HepG2 (cell line): Measurements from ENCODE around the gene OPN1SW. TPM values are rescaled to one million over a fixed set of nuclear protein-coding genes. Genes with fewer than 3 reads are reported as not detected.

Experiments
- ATAC-seq: fragments of 200-7000 bp; cut with Tn5 transposase; 3 replicates; pipeline ENCODE4 v1.9.1; 2020; ENCODE audit warnings: mild to moderate bottlenecking, moderate library complexity
- BruUV-seq: library from RNA; stranded (reverse); fragments of 400-500 nt; replicated peaks from 2 replicates; lab custom pipeline; 2021; lab: Mats Ljungman, UMichigan
- CTCF ChIA-PET: fragments of 300-600 bp; formaldehyde crosslinking; extraction: SDS; loops from one replicate; lab custom pipeline; 2021; ENCODE audit warnings: low total read pairs, inconsistent platforms, low intra/inter-chr PET ratio; lab: Yijun Ruan, JAX
- POLR2A ChIA-PET: fragments of 350-600 bp; sonication (Branson Sonifier 250); formaldehyde crosslinking; loops from one replicate; lab custom pipeline; 2020; ENCODE audit warnings: antibody characterized with exemption, inconsistent platforms; lab: Yijun Ruan, JAX
- DNase-seq: peaks from one replicate; pipeline ENCODE4 v3.0.0-alpha.2; 2015; ENCODE audit warnings: low spot score
- FAIRE-seq: peaks from 3 replicates; lab custom pipeline; 2011; peaks lifted over from hg19 to GRCh38; lab: Jason Lieb, UNC
- H2AFZ ChIP-seq: one replicate; pipeline ENCODE4 v1.6.1; 2011; ENCODE audit warnings: low read length, inconsistent platforms
- H3K27ac ChIP-seq: fragments of 300-600 bp; 3 replicates; pipeline ENCODE4 v1.8.0; 2011; ENCODE audit warnings: mixed run types, mild to moderate bottlenecking, mixed read lengths, low read length, inconsistent platforms; ENCODE audit not compliant: insufficient read depth; ENCODE audit errors: extremely low read length
- H3K27me3 ChIP-seq, 2 experiments: fragments of 200-600 bp in 1 of 2; 2 replicates in 1 of 2; 3 replicates in 1 of 2; pipeline versions ENCODE4 v1.6.0 to v1.8.0; 2011; ENCODE audit warnings: low read length in 2 of 2, mild to moderate bottlenecking in 2 of 2, moderate library complexity in 2 of 2, inconsistent platforms in 1 of 2; ENCODE audit not compliant: insufficient read depth in 2 of 2, control insufficient read depth in 1 of 2
- H3K36me3 ChIP-seq, 2 experiments: fragments of 200-600 bp in 1 of 2; replicated peaks in 1 of 2; 2 replicates in 1 of 2; 3 replicates in 1 of 2; pipeline versions ENCODE4 v1.5.1 to v1.8.0; 2011; ENCODE audit warnings: low read length in 2 of 2, inconsistent platforms in 1 of 2; ENCODE audit not compliant: insufficient read depth in 2 of 2, control insufficient read depth in 1 of 2
- H3K4me1 ChIP-seq: 2 replicates; pipeline ENCODE4 v1.5.1; 2012; ENCODE audit warnings: low read length, inconsistent platforms; ENCODE audit not compliant: insufficient read depth
- H3K4me2 ChIP-seq: 2 replicates; pipeline ENCODE4 v1.6.0; 2011; ENCODE audit warnings: low read depth, low read length, inconsistent platforms
- H3K4me3 ChIP-seq, 3 experiments: fragments of 200-600 bp in 1 of 3; sonication (generic), shearing (Covaris generic) in 1 of 3; replicated peaks in 1 of 3; 2 replicates each; pipeline ENCODE4 v1.5.1; 2011 to 2016; ENCODE audit warnings: low read length in 3 of 3, inconsistent platforms in 2 of 3, low read depth in 2 of 3, mild to moderate bottlenecking in 2 of 3, control low read depth in 1 of 3, mixed read lengths in 1 of 3; ENCODE audit not compliant: insufficient read depth in 1 of 3
- H3K79me2 ChIP-seq: one replicate; pipeline ENCODE4 v1.6.1; 2011; ENCODE audit warnings: low read length, inconsistent platforms; ENCODE audit not compliant: insufficient read depth
- H3K9ac ChIP-seq: 2 replicates; pipeline ENCODE4 v1.6.0; 2011; ENCODE audit warnings: mild to moderate bottlenecking, low read depth, low read length, inconsistent platforms; ENCODE audit not compliant: insufficient read depth
- H3K9me3 ChIP-seq: 2 replicates; pipeline ENCODE4 v1.5.1; 2012; ENCODE audit warnings: mild to moderate bottlenecking, low read length
- H4K20me1 ChIP-seq: 2 replicates; pipeline ENCODE4 v1.6.0; 2011; ENCODE audit warnings: inconsistent platforms, mild to moderate bottlenecking, low read length, moderate library complexity; ENCODE audit not compliant: insufficient read depth
- ATF7 ChIP-seq, 2 experiments: fragments of 450-650 bp in 1 of 2; sonication (generic) in 1 of 2; formaldehyde crosslinking in 1 of 2; IDR thresholded peaks; 2 replicates each; pipeline versions ENCODE4 v1.4.0 to v1.6.1; 2016 to 2020; ENCODE audit warnings: antibody characterized with exemption in 1 of 2, mild to moderate bottlenecking in 1 of 2, missing genetic modification reagents in 1 of 2
- CENPX ChIP-seq: sonication (generic); formaldehyde crosslinking; IDR thresholded peaks from 2 replicates; pipeline ENCODE4 v1.9.0; 2021; ENCODE audit warnings: mild to moderate bottlenecking, missing genetic modification reagents, moderate library complexity
- CHCHD3 ChIP-seq: sonication (generic); formaldehyde crosslinking; IDR thresholded peaks from 2 replicates; pipeline ENCODE4 v1.8.0; 2022; ENCODE audit warnings: mild to moderate bottlenecking, missing genetic modification reagents, moderate library complexity
- CREB1 ChIP-seq, 2 experiments: fragments of 450-650 bp in 1 of 2; IDR thresholded peaks; 2 replicates each; pipeline ENCODE4 v1.6.1; 2016 to 2017; ENCODE audit warnings: control low read depth in 1 of 2, mild to moderate bottlenecking in 1 of 2, missing compliant biosample characterization in 1 of 2, missing genetic modification characterization in 1 of 2
- RORA ChIP-seq: sonication (generic); formaldehyde crosslinking; IDR thresholded peaks from 2 replicates; pipeline ENCODE4 v1.5.0; 2020; ENCODE audit warnings: mild to moderate bottlenecking, missing genetic modification reagents, moderate library complexity
- SAFB2 ChIP-seq: sonication (generic); formaldehyde crosslinking; IDR thresholded peaks from 2 replicates; pipeline ENCODE4 v1.5.1; 2020; ENCODE audit warnings: missing genetic modification reagents, low read depth, mild to moderate bottlenecking, borderline replicate concordance
- WGBS: methylation state at CpG from one replicate; pipeline ENCODE4 v1.1.6; 2017; ENCODE audit warnings: low lambda C conversion rate; 5-methylcytosine and 5-hydroxymethylcytosine counted together
- in situ Hi-C: cut with HindIII; loops from 2 replicates; pipeline ENCODE4 v1.10.0; 2017; ENCODE audit warnings: low pct_unique_long_range_greater_than_20kb; ENCODE audit not compliant: extremely low pct_ligation_motif_present
- intact Hi-C: fragments of 100-400 bp; cut with micrococcal nuclease; formaldehyde crosslinking; loops from one replicate; pipeline ENCODE4 v1.10.0; 2022; ENCODE audit not compliant: unreplicated experiment
- polyA plus RNA-seq, 8 experiments: library from polyadenylated mRNA; depleted of rRNA in 3 of 8; stranded (reverse) in 7 of 8; unstranded in 1 of 8; fragments of >200 nt; fragmentation: Illumina TruSeq in 4 of 8; extraction: Trizol in 4 of 8; gene quantifications; 2 replicates each; pipeline versions ENCODE4 v1.2.1 to v1.2.3, GENCODE V29; 2011 to 2016; ENCODE audit warnings: low read depth in 4 of 8, missing spikeins in 1 of 8, mixed read lengths in 1 of 8; ENCODE audit not compliant: insufficient read depth in 1 of 8
- total RNA-seq, 5 experiments: library from RNA; depleted of rRNA; stranded (reverse); fragments of >200 nt; fragmentation: Illumina TruSeq; extraction: Trizol; gene quantifications; 2 replicates each; pipeline ENCODE4 v1.2.3, GENCODE V29; 2016; ENCODE audit warnings: low read depth in 1 of 5

Gene OPN1SW
- total and polyA plus RNA-seq, 2 of the 13 experiments (the other 11 are each of a cell fraction or from before 2014, with no cell fraction given): not detected

DNA sequence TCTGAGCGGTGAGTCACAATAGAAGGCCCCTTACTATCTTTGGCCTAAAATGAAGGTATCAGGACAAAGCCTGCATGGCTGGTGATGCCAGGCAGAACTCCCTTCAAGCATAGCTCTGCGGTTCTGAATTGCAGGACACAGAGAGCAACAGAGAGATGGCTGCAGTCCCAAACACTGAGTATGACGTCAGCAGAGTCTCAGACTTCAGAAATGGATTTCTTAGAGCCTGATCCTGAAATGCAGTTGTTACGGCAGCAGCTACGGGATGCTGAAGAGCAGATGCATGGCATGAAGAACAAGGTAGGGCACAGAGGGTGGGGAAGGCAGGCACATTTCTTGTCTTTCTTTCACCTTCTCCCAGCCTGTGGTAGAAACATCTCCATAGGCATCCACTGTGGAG is 29.6 kb upstream of the OPN1SW start:
- Histone ChIP-seq H2AFZ (no peak overlapping the region), H3K4me1 (no peaks in the 10 kb centered on the region), H3K9ac (no peak overlapping the region), H3K4me3 (no peak overlapping the region), H3K27me3 (peaks cover 3 to 25% of the 10 kb centered on the region in 2 experiments; a peak in 3 of 5 replicates), H3K36me3 (no peaks in the 10 kb centered on the region), H3K79me2 (no peaks in the 10 kb centered on the region), H3K27ac (no peak overlapping the region), H4K20me1 (no peaks in the 10 kb centered on the region), H3K4me2 (no peak overlapping the region), H3K9me3 (no peaks in the 10 kb centered on the region)
- no TSS peak for BruUV-seq
- ATAC-seq: no peak
- WGBS: 51% methylated on average over 5 of the region's 5 CpGs
- DNase-seq: no peak
- intact Hi-C loops: no loop called here
- in situ Hi-C loops: no loop called here
- FAIRE-seq: no peak
- TF ChIP-seq CENPX (CRISPR knock-in tag): no peak
- peak; percentile 90 for TF ChIP-seq ATF7 (IDR thresholded peaks at IDR 0.05)
- TF ChIP-seq ATF7 (CRISPR knock-in tag; IDR thresholded peaks at IDR 0.05): no peak
- TF ChIP-seq CREB1 (IDR thresholded peaks at IDR 0.05): peak; percentile 91
- TF ChIP-seq CREB1 (CRISPR knock-in tag; IDR thresholded peaks at IDR 0.05): no peak
- CTCF ChIA-PET: no interaction called here
- POLR2A ChIA-PET: no interaction called here

DNA sequence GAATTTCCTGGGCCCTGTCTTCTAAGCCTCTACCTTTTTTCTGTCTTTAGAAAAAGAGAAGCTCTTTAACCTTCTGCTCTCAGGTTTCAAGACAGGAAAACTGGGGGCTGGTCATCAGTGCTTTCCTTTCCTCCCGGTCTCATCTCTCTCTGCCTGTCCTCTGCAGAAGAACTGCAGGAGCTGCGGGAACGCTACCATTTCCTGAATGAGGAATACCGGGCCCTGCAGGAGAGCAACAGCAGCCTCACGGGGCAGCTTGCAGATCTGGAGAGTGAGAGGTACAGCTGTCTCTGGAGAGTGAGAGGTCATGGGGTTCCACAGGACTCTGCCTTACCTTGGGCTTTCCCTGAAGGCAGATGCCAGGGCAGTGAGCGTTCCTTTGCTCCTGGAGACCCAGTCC is 28.9 kb upstream of the OPN1SW start:
- no peak for DNase-seq
- H3K4me3 ChIP-seq: no peak overlapping the region
- ChIA-PET CTCF (no interaction called here), POLR2A (no interaction called here)
- H3K9me3 ChIP-seq: no peaks in the 10 kb centered on the region
- H3K36me3 ChIP-seq: no peaks in the 10 kb centered on the region
- no peaks in the 10 kb centered on the region for H3K79me2 ChIP-seq
- no peaks in the 10 kb centered on the region for H3K4me1 ChIP-seq
- TF ChIP-seq SAFB2: no peak
- TF ChIP-seq RORA (CRISPR knock-in tag): no peak
- no peak for TF ChIP-seq CHCHD3
- no TSS peak for BruUV-seq
- H4K20me1 ChIP-seq: no peaks in the 10 kb centered on the region
- H3K27ac ChIP-seq: no peak overlapping the region
- in situ Hi-C loops (no loop called here), intact Hi-C loops (no loop called here)
- no peak overlapping the region for H2AFZ ChIP-seq
- WGBS: 25% methylated on average over 3 of the region's 6 CpGs
- H3K9ac ChIP-seq: no peak overlapping the region
- FAIRE-seq: no peak
- H3K4me2 ChIP-seq: no peak overlapping the region
- peak; percentile 36; the same call in 2 of the 3 replicates for ATAC-seq
- H3K27me3 ChIP-seq: peaks cover 3 to 20% of the 10 kb centered on the region in 2 experiments; a peak in 3 of 5 replicates
